GM18507 (cell line): Measurements from ENCODE around the gene RNF39.
"Not testable (repeated sequence)": the region's sequence is repeated elsewhere in the genome, so short reads cannot be mapped to it uniquely, and the experiment has no call there.

ENCODE experiments used
- DNase-seq: peaks from one replicate; pipeline ENCODE4 v3.0.0; 2011; ENCODE audit warnings: low read depth; ENCODE audit not compliant: insufficient read length; ENCODE audit errors: extremely low spot score
- FAIRE-seq: peaks from 2 replicates; lab custom pipeline; 2011; peaks lifted over from hg19 to GRCh38; lab: Jason Lieb, UNC

RNF39 gene

DNA sequence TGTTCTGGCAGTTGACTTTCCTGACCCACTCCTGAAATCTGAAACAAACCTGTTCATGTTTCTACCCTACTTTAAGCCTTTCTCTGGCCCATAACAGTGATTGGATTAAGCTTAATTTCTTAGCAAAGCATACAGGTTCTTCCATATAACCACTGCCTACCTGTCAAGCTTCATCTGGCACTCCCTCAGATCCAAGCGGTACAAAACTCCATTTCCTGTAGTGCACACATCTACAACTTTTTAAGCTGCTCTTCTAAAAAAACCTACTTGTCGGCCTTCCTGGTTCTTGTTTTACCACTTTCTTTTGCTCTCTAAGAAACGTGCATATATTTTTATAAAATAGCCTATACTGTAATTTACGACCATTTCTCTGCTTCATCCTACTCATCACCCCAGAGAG lies 9.5 kb downstream of the RNF39 start:
- no peak for DNase-seq
- no peak for FAIRE-seq

DNA sequence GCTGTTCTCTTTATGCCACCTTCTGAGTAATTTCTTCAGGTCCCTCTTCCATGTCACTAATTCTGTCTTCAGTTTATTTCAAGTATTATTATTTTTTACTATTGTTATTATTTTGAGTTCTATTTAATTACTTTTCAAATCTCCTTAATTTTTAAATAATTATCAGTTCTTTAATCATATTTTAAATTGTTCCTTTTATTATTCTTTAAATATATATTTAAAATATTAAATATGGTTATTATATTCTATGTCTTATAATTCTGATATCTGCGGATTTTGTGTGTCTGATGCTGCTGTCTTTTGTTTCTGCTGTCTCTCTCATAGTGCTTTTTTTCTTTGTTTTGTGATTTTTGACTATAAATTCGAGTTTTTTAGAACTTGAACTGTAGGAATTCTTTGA lies 12.3 kb downstream of the RNF39 start:
- FAIRE-seq: no peak
- DNase-seq: no peak

DNA sequence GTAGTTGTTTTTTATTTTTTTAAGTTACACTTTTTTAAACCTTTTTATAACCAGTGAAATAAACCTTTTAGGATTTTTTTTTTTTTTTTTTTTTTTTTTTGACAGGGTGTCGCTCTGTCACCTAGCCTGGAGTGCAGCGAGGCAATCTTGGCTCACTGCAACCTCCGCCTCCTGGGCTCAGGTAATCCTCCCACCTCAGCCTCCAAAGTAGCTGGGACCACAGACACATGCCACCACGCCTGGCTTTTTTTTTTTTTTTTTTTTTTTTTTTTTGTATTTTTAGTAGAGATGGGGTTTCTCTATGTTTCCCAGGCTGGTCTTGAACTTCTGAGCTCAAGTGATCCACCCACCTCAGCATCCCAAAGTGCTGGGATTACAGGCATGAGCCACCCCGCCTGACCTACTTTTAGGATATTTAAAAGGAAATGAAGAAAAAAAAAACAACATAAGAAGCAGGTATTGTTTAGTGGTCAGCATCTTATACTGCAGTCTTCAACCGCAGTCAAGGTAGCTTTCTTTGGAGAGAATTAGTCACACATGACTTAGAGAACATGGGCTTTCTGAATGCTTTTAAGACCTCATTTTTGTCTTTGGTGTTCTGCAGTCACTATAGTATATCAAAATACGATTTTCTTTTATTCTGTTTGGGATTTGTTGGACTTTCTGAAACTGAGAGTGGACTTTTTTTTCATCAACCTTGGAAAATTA lies 12.9 kb downstream of the RNF39 start:
- FAIRE-seq: no peak

DNA sequence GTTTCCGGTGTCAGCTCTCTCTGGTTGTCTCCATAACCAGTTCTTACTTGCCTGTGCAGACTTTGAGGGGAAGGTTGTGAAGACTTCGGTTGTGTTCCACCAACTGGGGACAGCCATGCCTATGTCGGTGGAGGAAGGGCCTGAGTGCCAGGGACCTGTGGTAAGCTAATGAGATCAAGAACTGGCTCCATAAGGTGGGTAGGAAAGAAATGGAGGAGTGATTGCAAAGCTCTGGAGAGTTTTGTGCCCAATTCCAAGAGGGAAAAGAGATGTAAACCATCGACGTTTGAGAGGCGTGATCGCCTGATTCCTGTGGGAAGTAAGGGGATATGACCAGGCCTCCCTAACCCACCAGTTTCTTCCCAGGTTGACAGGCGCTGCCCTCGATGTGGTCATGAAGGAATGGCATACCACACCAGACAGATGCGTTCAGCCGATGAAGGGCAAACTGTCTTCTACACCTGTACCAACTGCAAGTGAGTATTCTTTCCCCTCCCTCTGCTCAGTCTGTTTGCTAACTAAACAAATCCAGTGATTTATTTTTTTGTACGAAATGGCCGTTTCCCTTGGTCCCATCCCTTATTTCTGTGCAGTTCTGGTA lies 13.6 kb downstream of the RNF39 start:
- peak; percentile 68 for FAIRE-seq
- no peak for DNase-seq

More for the DNA sequence above, 12.9 kb downstream of the RNF39 start:
- DNase-seq: no peak

DNA sequence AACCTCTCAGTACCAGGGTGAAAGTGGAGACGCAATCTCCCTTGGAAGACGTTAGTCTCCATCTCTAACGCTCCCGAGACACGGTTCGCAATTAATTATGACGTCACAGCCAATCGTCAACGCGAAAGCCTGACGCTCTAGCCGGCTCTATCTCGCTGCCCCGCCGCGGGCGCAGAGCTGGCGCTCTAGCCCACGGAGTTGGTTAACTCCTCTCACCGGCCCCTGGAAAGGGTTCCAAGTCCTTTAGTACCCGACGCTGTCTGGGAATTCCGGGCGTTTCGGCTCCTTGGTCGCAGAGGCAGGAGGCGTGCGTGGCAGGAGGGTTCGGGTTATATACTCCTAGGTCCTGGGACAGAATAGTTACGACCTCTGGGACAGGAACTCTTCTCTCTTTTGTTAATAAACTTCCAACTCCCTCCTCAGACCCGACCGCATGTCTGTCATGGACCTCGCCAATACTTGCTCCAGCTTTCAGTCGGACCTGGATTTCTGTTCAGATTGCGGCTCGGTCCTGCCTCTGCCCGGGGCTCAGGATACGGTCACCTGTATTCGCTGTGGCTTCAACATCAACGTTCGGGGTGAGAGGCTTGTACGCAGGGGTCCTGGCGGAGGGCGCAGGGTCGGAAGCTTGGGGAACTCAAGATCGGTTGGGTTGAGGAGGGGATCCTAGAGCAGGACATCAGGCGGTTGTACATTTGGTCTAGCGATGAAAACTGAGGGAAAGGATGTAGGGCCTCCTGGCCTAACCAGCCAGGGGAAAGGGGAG lies 14.3 kb downstream of the RNF39 start, which contains the start of gene POLR1H:
TSS of gene POLR1H (plus strand) at position 174 of the 766 bp plus-strand sequence. CDS start at position 434, 260 bp downstream.
- DNase-seq (peak; percentile 80), FAIRE-seq (peak; percentile 94)

DNA sequence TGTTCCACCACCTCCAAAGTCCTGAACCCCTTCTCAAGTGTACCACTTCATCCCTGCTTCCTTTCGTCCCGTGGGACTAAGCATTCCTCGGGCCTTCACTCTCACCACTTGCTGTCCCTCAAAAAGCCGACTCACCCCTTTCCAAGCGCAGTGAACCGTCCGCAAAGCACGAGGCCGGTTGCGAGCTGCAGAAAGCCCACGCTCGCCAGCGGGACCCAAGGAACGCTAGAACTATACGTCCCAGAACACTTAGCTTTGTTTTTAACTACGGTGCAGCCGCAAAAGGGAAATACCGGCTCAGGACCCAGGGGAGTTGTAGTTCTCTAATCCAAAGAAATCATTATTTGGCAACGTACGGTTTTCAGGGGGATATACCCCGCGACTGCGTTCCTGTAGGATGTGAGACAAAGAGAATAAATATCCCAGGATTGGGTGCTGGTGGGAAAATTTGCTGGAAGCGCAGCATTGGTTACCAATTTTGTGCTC lies 14.9 kb downstream of the RNF39 start:
- no peak for FAIRE-seq
- no peak for DNase-seq

DNA sequence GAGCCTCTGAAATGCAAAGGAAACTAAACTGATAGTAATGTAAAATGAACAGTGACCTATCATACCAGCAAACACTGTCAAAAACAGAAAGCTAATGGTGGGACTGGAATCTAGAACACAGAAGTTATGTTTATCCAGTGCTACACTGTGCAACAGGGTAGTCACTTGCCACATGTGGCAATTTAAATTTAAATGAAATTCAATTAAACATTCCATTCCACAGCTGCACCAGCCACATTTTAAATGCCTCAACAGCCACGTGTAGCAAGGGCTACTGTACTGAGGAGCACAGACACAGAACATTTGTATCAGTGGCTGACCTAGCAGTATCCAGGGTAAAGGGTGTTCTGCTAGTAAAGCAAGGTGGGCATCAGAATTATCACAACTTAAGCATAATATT lies 20.1 kb downstream of the RNF39 start:
- FAIRE-seq (no peak), DNase-seq (no peak)

DNA sequence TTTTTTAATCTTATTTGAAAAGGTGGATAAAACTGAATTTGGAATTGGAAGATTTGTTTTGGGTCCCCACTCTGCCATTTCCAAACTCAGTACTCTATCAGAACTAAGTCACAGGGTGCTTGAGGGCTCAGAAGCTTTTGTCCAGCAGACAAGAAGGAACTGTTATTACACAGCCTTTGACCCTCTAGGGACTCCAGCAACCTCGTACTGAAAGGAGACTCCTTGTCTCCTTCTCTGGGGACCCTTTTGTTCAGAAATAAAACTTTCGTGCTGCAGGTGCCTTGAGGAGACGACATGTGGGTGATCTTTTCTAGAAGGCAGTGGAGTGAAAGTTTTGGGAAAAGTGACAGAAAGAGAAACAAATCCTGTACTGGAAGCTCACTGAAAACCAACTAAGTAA lies 21.9 kb downstream of the RNF39 start:
- DNase-seq: no peak
- no peak for FAIRE-seq

DNA sequence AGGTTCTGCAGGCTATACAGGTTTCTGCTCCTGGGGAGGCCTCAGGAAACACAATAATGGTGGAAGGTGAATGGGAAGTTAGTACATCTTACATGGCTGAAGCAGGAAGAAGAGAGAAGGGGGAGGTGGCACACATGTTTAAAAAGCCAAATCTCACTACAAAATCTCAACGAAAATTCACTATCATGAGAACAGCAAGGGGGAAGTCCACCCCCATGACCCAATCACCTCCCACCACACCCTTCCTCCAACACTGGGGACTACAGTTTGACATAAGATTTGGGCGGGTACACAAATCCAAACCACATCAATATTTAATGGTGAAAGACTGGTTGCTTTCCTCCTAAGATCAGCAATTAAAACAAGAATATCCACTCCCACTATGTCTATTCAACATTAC lies 28.3 kb downstream of the RNF39 start:
- DNase-seq (no peak), FAIRE-seq (no peak)

DNA sequence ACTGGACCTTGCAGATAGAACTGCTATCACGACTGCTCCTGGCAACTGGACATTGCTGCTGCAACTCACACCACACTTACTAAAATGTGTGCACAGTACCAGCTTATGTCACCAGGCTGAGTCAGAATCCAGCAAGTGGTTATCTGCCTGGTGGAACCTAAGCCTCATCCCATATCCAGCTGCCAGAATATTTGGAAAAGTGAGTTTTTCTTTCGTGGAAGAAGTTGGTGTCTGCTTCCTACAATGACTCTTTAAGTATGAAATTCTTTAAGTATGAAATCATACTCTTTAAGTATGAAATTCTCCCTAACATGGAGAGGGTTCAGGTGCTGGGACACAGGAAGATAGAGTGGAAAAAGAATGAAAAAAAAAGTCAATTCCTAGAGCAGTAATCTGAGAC lies 30.9 kb downstream of the RNF39 start:
- no peak for DNase-seq
- no peak for FAIRE-seq

- no peak for DNase-seq
- FAIRE-seq: no peak
Observed at GRCh38 chr6:30043744-30044143, 31.8 kb downstream of the RNF39 start.

GRCh38 chr6:30042914-30043313 lies 32.7 kb downstream of the RNF39 start:
- FAIRE-seq: no peak
- no peak for DNase-seq

DNA sequence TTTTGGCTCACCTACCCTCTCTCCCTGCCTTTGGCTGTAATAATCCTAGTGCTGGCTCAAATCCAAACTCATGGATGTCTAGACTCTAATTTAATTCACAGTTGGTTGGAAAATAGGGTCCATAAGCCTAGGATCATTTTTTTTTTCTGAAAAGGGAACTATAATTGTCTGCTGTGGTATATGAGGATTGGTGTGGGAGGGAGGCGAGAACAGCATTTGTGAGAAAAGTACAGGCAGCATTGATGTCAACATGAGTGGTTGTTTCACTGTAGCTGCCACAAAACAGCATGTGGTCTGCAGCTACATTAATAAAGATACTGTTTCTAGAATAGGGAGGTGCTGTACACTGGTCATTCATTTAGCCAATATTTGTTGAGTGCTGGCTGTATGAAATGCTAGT lies 33.1 kb downstream of the RNF39 start:
- DNase-seq: no peak
- no peak for FAIRE-seq

- DNase-seq (no peak), FAIRE-seq (no peak)
Observed at GRCh38 chr6:30041821-30042220, 33.7 kb downstream of the RNF39 start.

DNA sequence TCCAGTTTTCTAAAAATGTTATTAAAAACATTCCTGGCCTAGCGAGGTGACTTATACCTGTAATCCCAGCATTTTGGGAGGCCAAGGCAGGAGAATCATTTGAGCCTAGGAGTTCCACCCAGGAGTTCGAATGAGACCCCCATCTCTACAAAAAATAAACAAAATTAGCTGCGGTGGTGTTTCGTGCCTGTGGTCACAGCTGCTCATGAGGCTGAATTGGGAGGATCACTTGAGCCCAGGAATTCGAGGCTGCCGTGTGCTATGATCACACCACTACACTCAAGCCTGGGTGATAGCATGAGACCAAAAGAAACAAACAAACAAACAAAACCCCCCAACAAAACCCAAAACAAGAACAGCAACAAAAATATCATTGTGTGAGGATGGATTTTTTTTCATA lies 34.3 kb downstream of the RNF39 start:
- FAIRE-seq: no peak
- no peak for DNase-seq

- FAIRE-seq (peak; percentile 75), DNase-seq (peak; percentile 11)
Observed at GRCh38 chr6:30037182-30037788, 38.3 kb downstream of the RNF39 start.

DNA sequence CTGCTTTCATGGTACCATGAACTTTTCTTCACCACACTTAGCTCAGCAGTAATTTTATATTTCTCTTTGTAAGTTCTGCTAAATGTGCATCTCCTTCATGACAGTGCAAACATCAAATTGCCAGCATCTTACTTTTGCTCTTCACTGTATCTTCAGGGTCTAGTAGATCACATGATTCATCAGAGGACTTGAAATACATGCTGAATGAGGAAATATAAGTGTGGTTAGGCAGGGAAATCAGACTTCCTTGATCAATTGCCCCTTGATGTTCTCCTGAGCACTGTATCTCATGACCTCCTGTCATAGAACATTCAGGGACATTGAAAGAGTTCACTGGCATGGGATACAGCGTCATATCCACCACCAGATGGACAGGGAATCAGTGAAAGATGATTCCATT lies 39.8 kb downstream of the RNF39 start:
- FAIRE-seq: no peak
- DNase-seq: no peak

- not testable (repeated sequence) for DNase-seq, FAIRE-seq
Observed at GRCh38 chr6:30033440-30033839, 42.1 kb downstream of the RNF39 start.

DNA sequence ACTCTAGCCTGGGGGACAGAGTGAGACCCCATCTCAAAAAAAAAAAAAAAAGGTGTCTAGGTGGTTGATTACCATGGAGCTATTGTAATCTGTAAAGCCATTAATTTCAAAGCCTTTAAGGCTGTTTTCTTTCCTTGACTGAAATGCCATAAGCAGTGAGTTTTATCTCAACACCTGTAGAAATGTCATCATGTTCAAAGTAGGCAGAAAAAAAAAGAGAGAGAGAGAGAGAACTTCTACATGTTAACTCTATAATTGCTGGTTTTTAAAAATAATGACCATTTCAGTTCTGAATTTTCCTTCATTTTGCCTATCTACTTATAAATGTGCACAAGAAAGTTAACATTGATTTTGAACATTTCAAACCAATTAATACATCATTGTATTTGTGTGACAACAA lies 44.2 kb downstream of the RNF39 start:
- FAIRE-seq: no peak
- no peak for DNase-seq

GRCh38 chr6:30029588-30029987 lies 46.0 kb downstream of the RNF39 start:
- no peak for DNase-seq
- no peak for FAIRE-seq
